DMS153 treated with DMSO at 0.1 percent for 48 hours (cell line): ENCODE data around the gene SYNE2.

Experiments used
- DNase-seq: peaks from one replicate; lab custom pipeline; 2025; ENCODE audit not compliant: unreplicated experiment; lab: John Stamatoyannopoulos, UW

The SYNE2 gene

GRCh38 chr14:64213853-64214570 is 361.2 kb downstream of the SYNE2 start:
- no peak for DNase-seq

DNA sequence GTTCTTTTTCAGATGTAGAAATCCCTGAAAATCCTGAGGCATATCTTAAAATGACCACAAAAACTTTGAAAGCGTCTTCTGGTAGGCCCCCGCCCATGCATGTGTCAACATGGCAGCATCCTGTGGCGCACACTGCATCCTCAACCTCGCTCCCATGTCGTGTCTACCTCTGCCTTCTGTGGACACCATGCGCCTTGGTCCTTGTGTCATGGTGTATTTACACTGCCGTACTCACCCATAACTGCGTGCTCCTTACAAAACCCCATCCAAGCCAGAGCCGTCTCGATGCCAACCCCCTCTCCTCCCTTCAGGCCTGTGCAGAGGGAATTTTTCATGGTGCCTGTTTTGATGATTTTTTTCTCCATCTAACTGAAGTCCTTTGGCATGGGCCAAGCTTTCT is 362.5 kb downstream of the SYNE2 start:
- no peak for DNase-seq

GRCh38 chr14:64215978-64216377 is 363.2 kb downstream of the SYNE2 start:
- no peak for DNase-seq

GRCh38 chr14:64217308-64217707 is 364.5 kb downstream of the SYNE2 start:
- DNase-seq = no peak

DNA sequence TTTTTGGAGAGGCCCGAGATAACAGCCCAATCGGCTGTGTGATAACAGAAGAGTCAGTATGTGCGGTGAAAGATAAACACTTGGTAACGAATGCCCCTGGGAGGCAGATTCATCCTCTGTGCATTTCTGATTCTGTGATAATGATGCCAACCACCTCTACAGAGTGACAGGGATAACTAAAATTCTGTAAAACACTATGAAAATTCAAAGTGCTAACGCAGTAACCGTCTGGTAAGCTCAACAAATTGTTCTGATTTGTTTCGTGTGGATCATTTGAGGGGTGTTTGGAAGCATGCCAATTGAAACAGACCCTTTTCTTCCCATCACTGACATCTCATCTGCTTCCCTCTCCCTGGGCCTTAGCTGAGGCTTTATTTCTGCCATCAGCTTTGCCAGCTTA is 365.0 kb downstream of the SYNE2 start:
- DNase-seq = no peak

GRCh38 chr14:64218344-64219240 is 365.8 kb downstream of the SYNE2 start:
- DNase-seq = no peak

DNA sequence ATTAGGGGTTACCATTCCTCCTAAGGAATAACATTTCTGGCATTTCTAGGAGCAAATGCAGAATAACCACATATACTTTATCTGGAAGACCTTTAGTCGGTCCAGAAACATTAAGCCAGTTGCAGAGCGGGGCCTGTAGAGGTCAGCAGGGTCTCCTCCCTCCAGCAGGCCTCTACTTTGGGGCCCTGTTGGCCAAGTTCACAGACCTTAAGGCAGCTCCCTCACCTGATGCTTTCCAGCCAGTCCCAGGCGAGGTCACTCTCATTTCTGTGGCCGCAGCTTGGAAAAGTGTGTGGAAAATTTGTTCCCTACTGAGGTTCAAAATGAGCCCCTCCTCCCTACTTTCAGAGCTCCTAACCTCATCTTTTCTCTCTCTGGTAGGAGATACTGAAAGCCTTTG is 367.3 kb downstream of the SYNE2 start:
- no peak for DNase-seq

- no peak for DNase-seq
These were observed 367.7 kb downstream of the SYNE2 start for GRCh38 chr14:64220466-64220865.

- no peak for DNase-seq
These were observed 368.7 kb downstream of the SYNE2 start for GRCh38 chr14:64221391-64222003.

DNA sequence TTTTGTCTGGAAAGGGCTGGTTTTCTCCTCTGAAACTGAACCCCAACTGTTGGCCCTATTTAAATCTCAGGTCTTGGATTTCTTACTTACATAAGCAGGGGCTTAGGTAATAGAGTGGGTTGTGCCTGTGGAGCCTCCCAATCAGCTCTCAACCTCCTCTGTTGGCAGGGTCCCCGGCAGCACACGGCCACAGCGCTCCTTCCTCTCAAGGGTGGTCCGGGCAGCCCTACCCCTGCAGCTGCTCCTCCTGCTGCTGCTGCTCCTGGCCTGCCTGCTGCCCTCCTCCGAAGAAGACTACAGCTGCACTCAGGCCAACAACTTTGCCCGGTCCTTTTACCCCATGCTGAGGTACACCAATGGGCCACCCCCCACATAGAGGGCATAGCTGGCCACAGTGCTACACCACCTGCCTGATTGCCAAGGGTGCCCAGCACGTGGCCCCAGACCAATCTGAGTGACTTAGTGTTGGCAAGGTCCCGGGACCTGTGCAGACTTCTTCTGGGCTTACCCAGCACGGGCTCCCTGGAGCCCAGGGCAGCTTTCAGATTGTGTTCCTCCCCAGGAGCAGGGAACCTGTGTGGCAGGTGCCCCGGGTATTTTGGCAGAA is 372.4 kb downstream of the SYNE2 start:
- no peak for DNase-seq

GRCh38 chr14:64227856-64228255 is 375.1 kb downstream of the SYNE2 start:
- DNase-seq = no peak

DNA sequence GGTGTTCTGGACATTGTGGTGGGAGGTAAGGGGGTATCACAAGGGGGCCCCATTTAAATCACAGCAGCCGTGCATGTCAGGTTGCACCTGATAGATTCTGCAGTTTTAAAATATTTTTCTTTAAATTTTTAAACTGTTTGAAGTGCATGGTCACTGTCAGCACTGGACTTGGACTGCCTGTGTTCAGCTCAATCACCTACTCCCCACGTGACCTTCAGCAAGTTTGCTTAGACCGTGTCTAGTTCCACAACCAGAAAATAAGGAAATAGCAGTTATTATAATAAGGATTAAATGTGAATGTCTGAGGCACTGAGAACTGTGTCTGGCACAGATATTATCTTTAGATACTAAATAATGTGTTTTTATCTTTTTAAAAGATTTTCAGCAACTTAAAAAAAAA is 376.7 kb downstream of the SYNE2 start:
- no peak for DNase-seq

- no peak for DNase-seq
These were observed 379.5 kb downstream of the SYNE2 start for GRCh38 chr14:64232095-64232838.

- no peak for DNase-seq
These were observed 380.1 kb downstream of the SYNE2 start for GRCh38 chr14:64232944-64233343.

DNA sequence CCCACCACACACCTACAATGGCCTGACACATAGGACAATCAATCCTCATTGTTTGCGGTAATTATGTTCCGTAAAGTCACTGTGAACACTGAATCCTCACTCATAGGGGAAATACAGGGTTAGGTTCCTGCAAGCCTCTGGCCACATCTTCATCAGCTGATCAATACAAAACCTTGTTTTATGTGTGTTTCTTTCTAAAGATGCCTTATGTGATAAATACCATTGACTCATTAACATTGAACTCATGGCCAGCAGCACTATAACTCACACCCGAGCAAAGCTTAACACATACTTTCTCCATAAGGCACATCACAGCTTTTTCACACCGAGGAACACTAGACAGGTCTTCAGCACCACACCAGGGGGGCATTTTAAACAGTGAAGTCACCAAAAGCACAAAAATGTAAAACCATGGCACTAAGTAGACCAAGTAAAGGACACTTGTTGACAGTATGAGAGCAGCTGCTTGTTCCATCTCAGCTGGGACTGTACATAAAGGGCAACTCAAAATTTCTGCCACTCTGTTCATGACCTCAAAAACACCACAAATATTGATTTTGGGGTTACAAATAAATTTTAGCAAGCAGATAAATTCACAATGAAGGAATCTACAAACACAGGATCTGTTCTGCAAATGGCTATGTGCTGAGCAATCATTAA is 380.9 kb downstream of the SYNE2 start:
- DNase-seq = no peak

DNA sequence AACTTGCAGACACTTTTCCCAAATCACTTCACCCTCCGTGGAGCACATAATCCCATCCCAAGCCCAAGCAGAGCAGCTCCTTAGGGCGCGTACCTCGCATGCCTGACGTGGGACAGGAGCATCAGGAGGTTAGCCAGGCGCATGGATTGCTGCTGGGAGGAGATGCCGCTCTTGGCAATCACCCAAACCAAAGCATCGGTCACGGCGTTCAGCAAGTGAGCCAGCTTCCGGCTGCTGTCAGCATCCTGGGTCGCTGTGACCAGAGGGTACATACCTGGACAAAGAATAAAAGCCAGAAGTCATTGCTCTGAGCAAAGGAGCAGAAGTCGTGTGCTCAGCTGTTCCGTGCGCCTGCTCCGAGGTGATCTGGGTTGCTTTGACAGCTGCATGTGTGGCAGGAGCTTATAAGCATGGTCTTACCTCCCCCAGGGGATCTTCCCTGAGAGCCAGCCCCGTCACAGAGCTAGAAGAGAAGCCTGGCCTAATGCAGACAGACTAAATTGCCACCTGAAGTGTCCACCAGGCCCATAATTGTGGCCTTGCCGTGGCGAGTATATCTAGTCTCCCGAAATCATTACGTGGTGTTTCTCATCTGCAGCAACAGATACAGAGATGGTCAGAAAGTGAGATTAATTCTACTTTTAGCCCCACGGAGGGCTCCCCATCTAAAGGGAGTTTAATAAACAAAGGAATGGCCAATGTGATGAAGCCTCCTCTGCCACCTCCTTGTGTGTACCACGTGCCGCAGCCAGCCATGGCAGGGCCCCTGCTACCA is 382.3 kb downstream of the SYNE2 start:
- peak; percentile 37 for DNase-seq

- no peak for DNase-seq
These were observed 383.1 kb downstream of the SYNE2 start for GRCh38 chr14:64235652-64236640.

GRCh38 chr14:64238049-64238448 is 385.2 kb downstream of the SYNE2 start:
- DNase-seq = no peak
